Activated CD8-positive, alpha-beta memory T cell treated with anti-CD3 and anti-CD28 coated beads, Interleukin-2, amount 50 U/mL, for 4 hours (primary cell): ENCODE data around the gene NDUFS5.
"Not testable (repeated sequence)": the region's sequence is repeated elsewhere in the genome, so short reads cannot be mapped to it uniquely, and the experiment has no call there.

Experiments used
- DNase-seq: peaks from one replicate; pipeline ENCODE4 v3.0.0-alpha.2; 2020

The NDUFS5 gene

GRCh38 chr1:39065542-39065941, 39.4 kb downstream of the NDUFS5 start:
- DNase-seq = no peak

GRCh38 chr1:39068227-39068626, 42.1 kb downstream of the NDUFS5 start:
- DNase-seq = not testable (repeated sequence)

- DNase-seq = not testable (repeated sequence)
Measured at GRCh38 chr1:39071557-39071956, 45.4 kb downstream of the NDUFS5 start.

DNA sequence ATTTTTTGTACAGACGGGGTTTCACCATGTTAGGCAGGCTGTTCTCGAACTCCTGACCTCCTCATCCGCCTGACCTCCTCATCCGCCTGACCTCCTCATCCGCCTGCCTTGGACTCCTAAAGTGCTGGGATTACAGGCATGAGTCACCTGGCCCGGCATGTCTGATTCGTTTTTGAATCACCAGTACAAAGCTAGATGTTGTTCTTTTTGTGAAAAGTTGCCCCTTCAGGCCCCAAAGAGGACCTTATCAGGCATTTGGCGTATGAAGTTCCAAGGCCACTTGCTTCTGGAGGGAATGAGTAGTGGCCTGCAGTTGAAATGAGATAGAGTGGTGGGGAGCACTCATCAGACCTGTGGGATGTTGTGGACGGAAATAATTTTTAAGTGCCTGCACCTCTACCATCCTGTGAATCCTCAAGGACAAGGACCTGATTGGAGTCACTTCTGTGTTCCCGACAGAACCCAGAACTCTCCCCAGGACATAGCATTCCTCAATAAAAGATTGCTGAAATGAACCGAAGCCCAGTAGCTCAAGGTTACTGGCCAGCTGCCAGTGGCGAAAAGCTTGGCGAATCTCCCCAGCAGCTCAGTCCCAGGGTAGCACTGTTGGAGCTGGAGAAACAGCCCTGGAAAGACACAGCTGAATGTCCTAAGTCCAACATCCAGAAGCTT, 50.1 kb downstream of the NDUFS5 start:
- DNase-seq = no peak

DNA sequence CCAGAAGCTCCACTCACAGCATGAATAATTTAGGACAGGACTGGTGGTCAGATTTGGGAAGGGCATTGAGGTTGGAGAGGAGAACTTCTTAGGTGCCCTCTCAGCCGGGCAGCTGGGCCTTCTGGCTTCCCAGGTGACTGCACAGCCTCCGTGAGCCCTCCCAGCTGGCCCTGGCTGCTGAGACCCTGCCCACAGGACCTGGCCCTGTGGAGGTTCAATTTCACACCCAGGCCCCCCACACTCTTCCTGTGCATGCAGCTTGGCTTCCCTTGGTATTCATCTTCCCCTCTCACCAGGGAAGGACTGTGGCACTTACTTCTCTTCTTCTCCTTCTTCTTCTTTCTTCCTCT, 50.6 kb downstream of the NDUFS5 start:
- DNase-seq = no peak

DNA sequence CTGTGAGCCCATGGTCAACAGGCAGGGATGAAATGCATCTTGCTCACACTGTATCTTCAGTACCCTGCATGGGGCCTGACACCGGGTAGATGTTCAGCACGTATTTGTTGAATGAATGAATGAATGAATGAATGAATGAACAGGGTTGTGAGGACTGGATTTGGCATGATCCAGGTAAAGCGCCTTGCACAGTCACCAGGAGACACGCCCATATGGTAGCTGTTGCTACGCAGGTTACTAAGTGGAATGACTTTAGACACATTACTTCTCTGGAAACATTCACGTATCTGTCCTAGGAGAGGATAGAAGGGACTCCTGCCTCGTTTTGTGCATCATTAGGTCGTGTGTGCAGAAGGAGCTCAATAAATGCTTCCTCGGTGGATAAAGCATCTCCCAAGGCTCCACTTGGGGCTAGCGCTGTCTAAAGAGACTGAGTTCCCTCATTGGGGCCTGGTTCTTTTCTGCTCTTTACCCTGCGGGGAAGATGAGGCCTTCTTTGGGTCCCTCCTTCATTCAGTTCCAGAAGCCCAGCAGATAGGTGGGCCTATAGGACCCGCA, 54.2 kb downstream of the NDUFS5 start:
- DNase-seq = no peak

DNA sequence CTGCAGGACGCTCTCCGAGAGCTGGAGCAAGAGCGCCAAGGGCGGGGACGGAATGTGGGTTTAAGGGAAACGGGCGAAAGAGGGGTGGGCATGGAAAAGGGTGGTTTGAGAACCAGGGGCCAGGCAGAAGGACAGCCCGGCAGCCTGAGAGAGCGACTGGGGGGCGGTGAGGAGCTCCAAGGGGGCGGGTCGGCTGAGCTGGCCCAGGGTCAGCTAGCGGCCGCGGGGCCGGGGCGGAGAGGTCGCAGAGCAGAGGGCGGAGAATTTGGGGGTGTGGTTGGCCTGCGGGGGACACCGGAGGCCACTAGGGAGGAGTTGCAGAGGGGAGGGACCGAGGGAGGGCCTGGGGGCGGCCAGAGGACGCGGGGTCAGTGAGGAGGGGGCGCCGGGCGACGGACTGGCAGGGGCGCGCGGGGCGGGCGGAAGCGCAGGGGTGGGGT, 54.7 kb downstream of the NDUFS5 start:
- no peak for DNase-seq

GRCh38 chr1:39081271-39082009, 55.3 kb downstream of the NDUFS5 start:
- DNase-seq = peak; percentile 26

- DNase-seq = no peak
Measured at GRCh38 chr1:39082010-39082799, 56.1 kb downstream of the NDUFS5 start.

GRCh38 chr1:39082811-39083576, 56.8 kb downstream of the NDUFS5 start:
- no peak for DNase-seq

DNA sequence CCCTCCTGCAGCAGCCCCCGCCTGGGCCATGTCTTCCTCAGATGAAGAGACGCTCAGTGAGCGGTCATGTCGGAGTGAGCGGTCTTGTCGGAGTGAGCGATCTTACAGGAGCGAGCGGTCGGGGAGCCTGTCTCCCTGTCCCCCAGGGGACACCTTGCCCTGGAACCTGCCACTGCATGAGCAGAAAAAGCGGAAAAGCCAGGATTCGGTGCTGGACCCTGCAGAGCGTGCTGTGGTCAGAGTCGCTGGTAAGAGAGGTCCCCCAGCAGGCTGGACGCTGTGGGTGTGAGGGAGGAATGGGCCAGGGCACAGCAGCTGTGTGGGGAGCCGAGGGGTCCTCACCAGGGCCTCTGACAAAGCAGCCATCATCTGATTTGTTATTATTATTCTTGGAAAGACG, 58.0 kb downstream of the NDUFS5 start:
- DNase-seq = no peak
